Breast epithelium (tissue), 4 donors: ENCODE data around the gene NT5DC1. TPM values are rescaled to one million over a fixed set of nuclear protein-coding genes. Genes with fewer than 3 reads are reported as not detected.

Experiments used
- DNase-seq, 2 donors: peaks; one replicate each; pipeline ENCODE4 v3.0.0-alpha.2; 2019; ENCODE audit warnings: low spot score in 2 of 2
- H3K27ac ChIP-seq, 2 donors: fragments of 200-600 bp; sonication (generic) in 1 of 2; one replicate each; pipeline ENCODE4 v1.5.1; 2016 to 2019; ENCODE audit warnings: mild to moderate bottlenecking in 1 of 2
- H3K27me3 ChIP-seq, 2 donors: fragments of 200-600 bp; sonication (generic) in 1 of 2; one replicate each; pipeline versions ENCODE4 v1.5.1 to v1.6.0; 2017 to 2019; ENCODE audit warnings: control low read depth in 1 of 2, mild to moderate bottlenecking in 1 of 2
- H3K36me3 ChIP-seq: fragments of 200-600 bp; one replicate; pipeline ENCODE4 v1.5.1; 2019
- H3K4me1 ChIP-seq, 2 donors: fragments of 200-600 bp; sonication (generic); one replicate each; pipeline ENCODE4 v1.5.1; 2016 to 2019; ENCODE audit warnings: control low read depth in 1 of 2
- H3K4me3 ChIP-seq, 3 donors: fragments of 200-600 bp; sonication (generic); 1 replicate in 2 of 3; 2 replicates in 1 of 3; pipeline ENCODE4 v1.5.1; 2016 to 2019; ENCODE audit warnings: mild to moderate bottlenecking in 3 of 3, moderate library complexity in 2 of 3
- H3K9me3 ChIP-seq, 2 donors: fragments of 200-600 bp; sonication (generic) in 1 of 2; one replicate each; pipeline ENCODE4 v1.5.1; 2016 to 2019; ENCODE audit warnings: control low read depth in 1 of 2
- CTCF ChIP-seq, 3 donors: fragments of 450-650 bp; IDR thresholded peaks; one replicate each; pipeline ENCODE4 v1.5.1; 2016 to 2017; ENCODE audit warnings: antibody characterized with exemption in 3 of 3, mild to moderate bottlenecking in 3 of 3, moderate library complexity in 3 of 3
- POLR2A ChIP-seq: fragments of 450-650 bp; IDR thresholded peaks from one replicate; pipeline ENCODE4 v1.6.1; 2016; ENCODE audit warnings: antibody characterized with exemption, mild to moderate bottlenecking, moderate library complexity
- POLR2AphosphoS5 ChIP-seq, 3 donors: sonication (generic); formaldehyde crosslinking; IDR thresholded peaks; one replicate each; pipeline ENCODE4 v1.6.1; 2017; ENCODE audit warnings: antibody characterized with exemption in 3 of 3
- intact Hi-C: fragments of 100-400 bp; cut with DNase I; formaldehyde crosslinking; loops from one replicate; pipeline ENCODE4 v1.15.1; 2023; ENCODE audit warnings: low total_unique reads
- total RNA-seq, 3 donors: library from RNA; depleted of rRNA; stranded (reverse); fragments of >200 nt; gene quantifications; one replicate each; pipeline ENCODE4 v1.1.0, GENCODE V29; 2016

Gene NT5DC1
- total RNA-seq, 3 donors from 2014 or later: 11.2 to 13.3 (median 11.8) TPM

- no peaks in the 10 kb centered on the region for H3K9me3 ChIP-seq
- H3K27me3 ChIP-seq: no peaks in the 10 kb centered on the region
- no peak overlapping the region for H3K27ac ChIP-seq
- no peak for TF ChIP-seq POLR2AphosphoS5 (IDR thresholded peaks at IDR 0.05)
- TF ChIP-seq POLR2A: no peak
- TF ChIP-seq CTCF (IDR thresholded peaks at IDR 0.05): no peak
- no peak for DNase-seq
- H3K36me3 ChIP-seq: no peaks in the 10 kb centered on the region
- H3K4me3 ChIP-seq: no peak overlapping the region
- intact Hi-C loops: no loop called here
- no peaks in the 10 kb centered on the region for H3K4me1 ChIP-seq
Measured at GRCh38 chr6:116258520-116258919, 157.9 kb downstream of the NT5DC1 start.

GRCh38 chr6:116263353-116263752, 162.7 kb downstream of the NT5DC1 start:
- TF ChIP-seq POLR2A (no peak), CTCF (IDR thresholded peaks at IDR 0.05) (no peak), POLR2AphosphoS5 (IDR thresholded peaks at IDR 0.05) (no peak)
- peaks cover 0 to 4% of the 10 kb centered on the region in 2 donors for H3K9me3 ChIP-seq
- intact Hi-C loops: no loop called here
- H3K27ac ChIP-seq: no peak overlapping the region
- no peak for DNase-seq
- no peaks in the 10 kb centered on the region for H3K36me3 ChIP-seq
- H3K27me3 ChIP-seq: no peaks in the 10 kb centered on the region
- no peaks in the 10 kb centered on the region for H3K4me1 ChIP-seq
- H3K4me3 ChIP-seq: no peak overlapping the region

GRCh38 chr6:116265041-116265829, 164.6 kb downstream of the NT5DC1 start:
- Histone ChIP-seq H3K4me1 (no peaks in the 10 kb centered on the region), H3K27ac (no peak overlapping the region), H3K36me3 (no peaks in the 10 kb centered on the region), H3K9me3 (peaks cover 0 to 4% of the 10 kb centered on the region in 2 donors), H3K27me3 (no peaks in the 10 kb centered on the region), H3K4me3 (no peak overlapping the region)
- no peak for TF ChIP-seq POLR2A
- TF ChIP-seq POLR2AphosphoS5 (IDR thresholded peaks at IDR 0.05): no peak
- no peak for TF ChIP-seq CTCF (IDR thresholded peaks at IDR 0.05)
- intact Hi-C loops: no loop called here
- DNase-seq: no peak

- no peaks in the 10 kb centered on the region for H3K4me1 ChIP-seq
- H3K36me3 ChIP-seq: no peaks in the 10 kb centered on the region
- H3K9me3 ChIP-seq: peaks cover 0 to 4% of the 10 kb centered on the region in 2 donors
- no peak overlapping the region for H3K27ac ChIP-seq
- no peak overlapping the region for H3K4me3 ChIP-seq
- TF ChIP-seq CTCF (IDR thresholded peaks at IDR 0.05): no peak
- TF ChIP-seq POLR2AphosphoS5 (IDR thresholded peaks at IDR 0.05): no peak
- no peak for TF ChIP-seq POLR2A
- intact Hi-C loops: no loop called here
- H3K27me3 ChIP-seq: no peaks in the 10 kb centered on the region
- DNase-seq: no peak
Measured at GRCh38 chr6:116266803-116267202, 166.2 kb downstream of the NT5DC1 start.

- H3K4me1 ChIP-seq: no peaks in the 10 kb centered on the region
- intact Hi-C loops: no loop called here
- no peak for DNase-seq
- no peak overlapping the region for H3K27ac ChIP-seq
- TF ChIP-seq POLR2A: no peak
- H3K4me3 ChIP-seq: no peak overlapping the region
- no peaks in the 10 kb centered on the region for H3K36me3 ChIP-seq
- no peaks in the 10 kb centered on the region for H3K27me3 ChIP-seq
- peaks cover 0 to 4% of the 10 kb centered on the region in 2 donors for H3K9me3 ChIP-seq
Measured at GRCh38 chr6:116267836-116268588, 167.4 kb downstream of the NT5DC1 start.
